GM21786 (cell line): ENCODE results near the gene TOMM40L.
"Not testable (repeated sequence)": the region's sequence is repeated elsewhere in the genome, so short reads cannot be mapped to it uniquely, and the experiment has no call there.

ENCODE experiments used
- ATAC-seq: cut with Tn5 transposase; IDR thresholded peaks from one replicate; pipeline ENCODE4 v1.9.1; 2021; ENCODE audit not compliant: unreplicated experiment

The TOMM40L gene

DNA sequence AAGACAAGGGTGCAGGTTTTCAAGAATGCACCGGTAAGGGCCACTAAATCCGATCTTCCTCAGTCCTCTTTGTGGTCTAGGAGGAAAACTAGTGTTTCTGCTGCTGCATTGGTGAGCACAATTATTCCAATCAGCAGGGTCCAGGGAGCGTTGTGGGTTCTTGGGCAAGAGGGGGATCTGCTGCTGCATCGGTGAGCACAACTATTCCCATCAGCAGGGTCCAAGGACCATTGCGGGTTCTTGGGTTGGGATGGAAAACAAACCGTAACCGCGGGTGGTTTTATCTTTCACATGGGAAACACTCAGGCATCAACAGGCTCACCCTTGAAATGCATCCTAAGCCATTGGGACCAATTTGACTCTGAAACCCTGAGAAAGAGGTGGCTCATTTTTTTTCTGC lies 25.7 kb downstream of the TOMM40L start:
- ATAC-seq, result no peak

DNA sequence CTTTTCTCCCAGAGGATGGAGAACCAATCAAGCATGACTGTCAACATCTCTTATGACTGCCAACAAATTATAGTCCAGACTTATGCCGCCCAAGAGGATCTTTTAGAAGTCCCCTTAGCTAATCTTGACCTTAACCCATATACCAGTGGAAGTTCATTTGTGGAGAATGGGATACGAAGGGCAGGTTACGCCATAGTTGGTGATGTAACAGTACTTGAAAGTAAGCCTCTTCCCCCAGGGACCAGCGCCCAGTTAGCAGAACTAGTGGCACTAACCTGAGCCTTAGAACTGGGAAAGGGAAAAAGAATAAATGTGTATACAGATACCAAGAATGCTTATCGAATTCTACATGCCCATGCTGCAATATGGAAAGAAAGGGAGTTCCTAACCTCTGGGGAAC lies 29.4 kb downstream of the TOMM40L start:
- ATAC-seq, result not testable (repeated sequence)

DNA sequence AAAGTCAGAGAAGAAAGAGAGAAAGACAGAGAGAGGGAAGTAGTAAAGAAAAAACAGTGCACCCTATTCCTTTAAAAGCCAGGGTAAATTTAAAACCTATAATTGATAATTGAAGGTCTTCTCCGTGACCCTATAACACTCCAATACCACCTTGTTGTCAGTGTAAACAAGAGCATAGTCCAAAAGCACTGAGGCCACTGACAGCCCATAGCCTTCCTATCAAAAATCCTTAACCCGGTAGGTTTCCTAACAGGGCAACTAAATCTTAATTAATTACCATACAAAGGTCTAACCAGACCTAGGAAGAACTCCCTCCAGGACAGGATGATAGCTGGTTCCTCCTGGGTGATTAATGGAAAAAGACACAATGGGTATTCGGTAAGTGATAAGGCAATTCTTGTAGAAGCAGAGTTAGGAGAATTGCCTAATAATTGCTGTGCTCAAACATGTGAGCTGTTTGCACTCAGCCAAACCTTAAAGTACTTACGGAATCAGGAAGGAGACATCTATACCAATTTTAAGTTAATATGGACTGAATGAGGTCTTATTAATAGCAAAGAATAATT lies 30.2 kb downstream of the TOMM40L start:
- ATAC-seq, result not testable (repeated sequence)

DNA sequence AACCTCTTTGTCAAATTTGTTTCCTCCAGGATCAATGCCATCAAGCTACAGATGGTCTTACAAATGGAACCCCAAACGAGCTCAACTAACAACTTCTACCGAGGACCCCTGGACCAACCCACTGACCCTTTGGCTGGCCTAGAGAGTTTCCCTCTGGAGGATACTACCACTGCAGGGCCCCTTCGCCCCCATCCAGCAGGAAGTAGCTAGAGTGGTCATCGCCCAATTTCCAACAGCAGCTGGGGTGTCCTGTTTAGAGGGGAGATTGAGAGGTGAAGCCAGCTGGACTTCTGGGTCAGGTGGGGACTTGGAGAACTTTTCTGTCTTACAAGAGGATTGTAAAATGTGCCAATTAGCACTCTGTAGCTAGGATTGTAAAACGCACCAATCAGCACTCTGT lies 31.2 kb downstream of the TOMM40L start:
- ATAC-seq, result not testable (repeated sequence)

DNA sequence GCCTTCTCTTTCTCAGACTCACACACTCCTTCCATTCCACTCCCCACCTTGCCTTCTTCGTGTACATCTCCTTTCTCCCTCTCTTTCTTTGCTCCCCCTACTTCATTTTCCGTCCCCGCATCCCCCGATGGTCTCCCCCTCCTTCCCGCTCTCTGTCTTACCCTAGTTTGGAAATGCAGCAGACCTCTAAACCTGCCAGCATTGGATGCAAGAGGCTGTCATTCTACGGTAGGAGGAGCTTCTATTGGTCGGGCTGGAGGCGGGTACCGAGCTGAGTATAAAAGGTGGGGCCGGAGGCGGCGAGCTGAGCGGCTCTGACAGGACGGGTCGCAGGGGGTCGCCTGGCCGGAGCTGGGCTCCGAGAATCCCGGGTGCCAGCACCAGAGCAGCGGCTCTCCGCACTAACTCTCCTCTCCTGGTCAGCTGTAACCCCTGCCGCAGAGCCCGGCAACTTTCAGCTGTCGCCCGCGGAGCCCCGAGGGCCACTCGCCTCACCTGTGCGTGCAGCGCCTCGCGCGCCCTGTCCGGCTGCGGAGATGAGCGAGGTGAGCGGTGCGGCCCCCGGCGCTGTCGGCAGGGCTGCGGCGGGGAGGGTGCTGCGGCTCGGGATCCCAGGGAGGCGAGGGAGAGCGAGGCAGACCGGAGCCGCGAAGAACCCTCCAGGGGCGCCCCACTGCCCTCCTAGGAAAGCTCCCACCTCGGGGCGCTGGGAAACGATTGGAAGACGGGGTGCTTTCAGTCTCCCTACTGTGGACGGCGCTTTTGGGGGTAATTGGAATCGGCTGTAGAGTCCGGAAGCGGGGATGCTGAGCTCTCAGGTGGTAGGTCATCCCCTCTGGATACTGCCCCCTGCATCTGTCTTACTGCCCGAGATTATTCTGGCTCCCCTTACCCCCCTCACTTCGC lies 32.8 kb downstream of the TOMM40L start, which contains the start of gene PCP4L1:
Gene PCP4L1, plus strand, starts transcription at position 307 of the 906 bp plus-strand sequence. Its CDS starts 230 bp downstream, at position 537.
- ATAC-seq, result peak; percentile 62

DNA sequence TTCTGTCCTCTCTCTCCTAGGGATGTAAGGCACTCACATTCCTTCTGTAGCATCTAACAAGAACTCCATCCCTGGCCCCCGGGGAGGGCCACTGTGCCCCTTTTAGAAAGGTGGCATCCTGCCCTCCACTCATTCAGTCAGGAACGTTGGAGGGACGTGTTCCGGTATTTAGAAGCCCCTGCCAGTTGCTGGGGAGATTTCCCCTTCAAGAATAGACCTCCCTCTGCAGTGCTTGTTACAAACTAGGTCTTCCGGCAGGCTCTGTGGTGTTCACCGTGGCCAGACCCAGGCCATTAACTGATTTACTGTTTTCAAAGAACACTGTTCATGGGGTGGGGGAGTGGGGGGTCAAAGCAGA lies 33.5 kb downstream of the TOMM40L start:
- no peak for ATAC-seq

DNA sequence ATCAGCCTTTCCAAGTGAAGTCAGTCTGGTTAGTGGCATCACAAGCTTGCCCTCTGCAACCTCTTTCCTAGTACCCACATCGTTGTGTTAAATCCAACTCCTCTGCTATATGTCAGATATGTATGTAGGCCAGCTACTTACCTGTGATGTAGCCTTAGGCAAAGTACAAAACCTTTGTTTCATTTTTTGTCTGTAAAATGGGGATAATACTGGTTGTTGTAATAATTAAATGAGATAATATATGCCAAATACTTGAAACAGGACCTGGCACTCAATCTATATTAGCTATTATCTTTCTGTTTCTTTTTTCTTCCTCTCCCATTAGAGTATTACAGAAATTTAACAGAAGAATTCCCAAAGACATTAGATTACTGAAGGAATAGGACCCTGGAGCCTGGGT lies 33.9 kb downstream of the TOMM40L start:
- ATAC-seq, result no peak

DNA sequence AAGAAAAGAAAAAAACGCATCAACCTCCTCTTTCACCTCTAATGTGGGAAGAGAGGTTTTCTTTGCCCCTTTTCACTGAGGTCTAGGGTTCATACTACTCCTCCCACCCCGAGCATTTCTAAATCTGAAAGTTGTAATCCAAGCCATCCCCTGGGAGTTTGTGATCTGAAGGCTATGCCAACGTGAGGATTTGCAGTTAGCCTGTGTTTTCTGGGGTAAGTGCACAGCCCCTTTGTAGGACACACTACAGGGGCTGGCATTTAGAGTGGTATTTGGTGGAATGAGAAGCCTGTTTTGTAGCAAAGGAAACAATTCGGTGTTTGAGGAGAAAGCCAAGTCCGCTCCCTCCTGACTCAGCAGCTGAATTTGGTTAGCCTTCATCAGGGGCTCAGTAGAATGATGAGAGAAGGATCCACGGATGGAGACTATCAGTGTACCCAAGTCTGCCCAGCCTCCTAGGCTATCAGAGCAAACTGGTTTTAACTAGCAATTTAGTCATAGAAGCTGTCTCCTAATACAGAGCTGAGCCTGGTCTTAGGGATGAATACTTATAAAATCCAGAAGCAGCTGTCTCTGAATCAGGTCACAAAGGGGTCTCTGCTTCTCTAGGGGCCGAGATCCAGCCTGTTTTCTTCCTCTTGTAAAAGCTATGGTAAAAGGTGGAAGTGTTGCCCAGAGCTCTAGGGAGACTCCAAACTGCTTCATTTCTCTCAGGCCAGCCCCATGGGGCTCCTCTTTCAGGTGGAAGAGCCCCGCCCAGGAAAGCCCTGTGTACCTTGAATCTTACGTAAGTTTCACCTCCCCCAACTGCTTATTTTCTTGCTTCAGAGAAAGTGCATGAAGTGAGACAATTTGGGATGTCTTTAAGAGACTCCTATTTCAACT lies 34.8 kb downstream of the TOMM40L start:
- no peak for ATAC-seq

DNA sequence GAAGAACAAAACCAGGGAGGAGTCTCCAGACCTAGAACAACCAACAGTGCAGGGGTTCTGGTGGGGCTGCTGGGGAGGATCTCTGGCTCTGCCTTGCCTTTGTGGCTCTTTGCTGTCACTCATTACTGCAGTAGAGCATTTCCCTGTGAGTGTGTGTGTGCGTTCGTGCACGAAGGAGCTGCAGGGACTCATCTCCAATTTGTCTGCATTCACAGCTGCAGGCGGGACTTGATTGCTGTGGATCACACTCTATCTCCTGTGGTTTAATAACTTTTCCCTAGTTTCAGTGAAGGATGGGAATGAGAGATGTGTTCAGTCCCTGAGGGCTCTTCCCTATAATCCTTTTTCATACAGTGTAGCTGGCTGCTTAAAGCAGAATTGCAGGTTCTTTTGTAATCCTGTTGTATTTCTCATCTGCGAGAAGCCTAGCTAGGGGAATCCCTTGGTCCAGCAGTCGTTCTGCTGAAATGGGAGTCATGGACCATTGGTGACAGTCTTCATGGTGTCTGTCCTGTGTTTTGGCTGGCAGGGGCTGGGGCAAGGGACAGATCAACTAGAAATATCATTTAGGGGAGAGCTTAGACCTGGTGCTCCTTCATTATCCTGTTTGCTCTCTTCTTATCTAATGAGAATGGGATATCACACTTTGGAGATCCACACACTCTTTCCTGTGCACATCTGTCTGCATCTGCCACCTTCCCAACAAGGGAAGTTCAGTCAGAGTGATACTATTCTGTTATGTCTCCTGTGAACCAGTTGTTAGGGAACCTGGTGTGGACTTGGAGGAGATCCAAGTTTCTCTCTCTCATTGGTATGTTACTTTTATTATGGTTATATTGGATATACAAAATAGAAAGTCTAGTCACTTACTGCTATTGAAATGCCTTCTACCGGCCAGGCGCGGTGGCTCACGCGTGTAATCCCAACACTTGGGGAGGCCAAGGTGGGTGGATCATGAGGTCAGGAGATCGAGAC lies 35.7 kb downstream of the TOMM40L start:
- ATAC-seq, result no peak

DNA sequence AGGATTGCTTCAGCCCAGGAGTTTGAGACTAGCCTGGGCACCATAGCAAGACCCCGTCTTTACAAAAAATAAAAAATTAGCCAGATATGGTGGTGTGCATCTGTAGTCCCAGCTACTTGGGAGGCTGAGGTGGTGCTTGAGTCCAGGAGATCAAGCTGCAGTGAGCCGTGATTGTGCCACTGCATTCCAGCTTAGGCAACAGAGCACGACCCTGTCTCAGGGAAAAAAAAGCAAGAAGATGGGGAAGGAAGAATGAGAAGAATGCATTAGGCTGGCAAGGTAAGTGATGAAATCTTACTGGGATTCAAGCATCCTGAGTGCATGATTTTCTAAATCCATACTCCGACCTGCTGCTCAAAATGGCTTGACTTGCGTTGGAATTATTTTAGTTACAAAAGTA lies 39.4 kb downstream of the TOMM40L start:
- no peak for ATAC-seq

DNA sequence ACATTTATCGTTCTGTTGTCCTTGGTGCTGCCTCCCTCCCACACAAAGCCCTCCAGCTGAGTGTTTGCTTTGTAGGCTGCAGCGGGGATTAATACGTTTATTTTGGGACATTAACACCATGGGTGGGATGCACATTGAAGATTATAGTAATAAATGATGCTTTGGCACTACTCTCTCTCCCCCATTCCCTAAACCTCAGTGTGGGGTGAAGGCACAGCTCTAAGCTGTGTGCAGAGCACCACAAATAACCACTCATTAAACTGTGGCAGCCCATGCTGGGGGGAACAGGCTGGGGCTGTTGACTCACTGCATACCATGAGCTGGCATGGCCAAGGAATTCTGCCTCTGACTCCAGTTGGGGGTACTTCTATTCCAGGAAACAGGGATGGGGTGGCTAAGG lies 40.3 kb downstream of the TOMM40L start:
- ATAC-seq, result no peak

DNA sequence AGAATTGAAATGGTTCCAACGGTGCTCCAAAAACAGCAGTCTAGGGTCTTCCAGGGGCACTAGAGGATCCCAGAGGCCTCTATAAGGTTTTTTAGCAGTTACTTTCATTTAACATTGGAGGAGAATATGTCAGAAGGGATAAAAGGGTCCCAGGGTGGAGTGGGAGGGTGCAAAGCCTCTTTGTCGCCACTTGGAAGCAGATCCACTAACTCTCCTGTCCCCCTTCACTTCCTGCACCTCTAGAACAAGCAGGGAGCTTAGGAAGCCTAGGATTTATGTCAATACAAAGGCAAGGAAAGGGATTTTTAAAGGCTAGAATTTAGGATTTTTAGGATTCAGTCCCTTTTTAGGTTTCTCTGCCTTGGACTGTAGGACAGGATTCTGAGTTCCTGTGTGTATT lies 41.0 kb downstream of the TOMM40L start:
- ATAC-seq, result no peak

DNA sequence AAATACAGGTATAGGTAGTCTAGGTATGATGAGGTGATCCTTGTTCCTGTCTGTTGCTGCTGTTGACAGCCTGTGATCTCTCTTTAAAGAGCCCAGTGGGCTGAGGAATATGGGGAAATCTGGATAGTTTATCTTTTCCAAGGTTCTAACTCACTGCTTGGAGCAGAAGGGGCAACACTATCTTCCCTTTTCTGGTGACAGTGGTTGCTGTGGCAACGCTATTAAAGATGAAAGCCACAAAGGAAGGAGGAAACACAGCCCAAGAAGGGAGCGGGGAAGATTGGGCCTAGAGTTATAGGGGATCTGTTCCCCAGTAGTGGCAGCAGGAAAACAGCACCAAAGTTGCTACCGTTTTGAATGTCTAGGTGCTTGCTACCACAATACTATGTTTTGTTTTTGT lies 41.5 kb downstream of the TOMM40L start:
- no peak for ATAC-seq

DNA sequence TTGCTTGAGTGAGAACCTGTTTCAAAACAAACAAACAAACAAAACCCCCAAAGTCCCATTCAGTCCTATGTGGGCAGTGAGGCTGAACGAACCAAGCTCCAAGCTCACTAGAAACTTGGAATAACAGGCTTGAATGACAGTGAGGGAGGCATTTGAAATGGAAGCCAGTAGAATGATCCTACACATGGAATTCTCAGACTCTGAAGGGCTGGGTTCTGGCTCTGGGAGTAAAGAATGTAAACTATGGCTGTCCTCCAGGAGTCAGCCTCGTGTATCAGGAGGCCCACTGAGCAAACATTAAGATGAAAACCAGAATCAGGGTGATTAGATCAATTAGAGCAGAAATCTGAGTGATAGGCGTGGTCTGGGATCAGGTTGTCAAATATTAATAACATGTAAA lies 47.5 kb downstream of the TOMM40L start:
- no peak for ATAC-seq

DNA sequence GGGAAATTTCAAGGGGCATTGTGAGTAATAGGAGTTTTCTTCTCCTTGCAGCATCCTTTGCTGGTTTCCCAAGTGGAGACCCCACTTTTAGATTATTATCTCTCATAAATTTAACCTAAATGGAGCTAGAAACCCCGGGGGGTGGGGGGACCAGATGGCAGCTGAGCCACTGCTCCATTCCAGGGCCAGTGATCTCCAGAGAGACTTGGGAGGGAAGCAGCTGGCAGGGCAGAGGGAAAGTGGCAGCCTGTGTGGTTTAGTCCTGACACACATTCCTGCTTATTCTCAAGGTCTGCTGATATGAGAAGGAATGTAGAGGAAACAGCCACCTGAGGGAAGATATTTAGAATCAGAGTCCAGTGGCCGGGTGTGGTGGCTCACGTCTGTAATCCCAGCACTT lies 49.0 kb downstream of the TOMM40L start:
- ATAC-seq, result no peak
